ENCODE data around the gene LGI2.
"Not testable (repeated sequence)": the region's sequence is repeated elsewhere in the genome, so short reads cannot be mapped to it uniquely, and the experiment has no call there.

Gene LGI2

DNA sequence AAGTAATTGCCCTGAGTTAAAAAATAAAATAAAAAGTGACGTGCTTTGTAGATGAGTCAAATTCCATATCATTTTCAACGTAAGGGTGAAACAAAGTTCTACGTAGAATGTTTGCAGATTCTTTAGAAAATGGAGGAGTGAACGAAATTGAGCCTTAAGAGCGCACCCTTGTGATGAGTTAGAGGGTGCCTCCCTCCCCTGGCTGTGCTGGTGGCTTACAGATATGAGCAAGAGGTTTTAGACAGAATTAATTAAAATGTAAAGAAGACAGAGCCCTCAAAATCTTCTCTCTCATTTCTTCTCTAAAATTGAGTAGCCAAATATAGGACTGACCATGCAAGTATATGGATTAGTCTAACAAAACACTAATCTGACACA is 30.2 kb upstream of the LGI2 start:
- peaks cover 28% of the 10 kb centered on the region for H3K27me3 Mint-ChIP-seq
- H3K4me3 Mint-ChIP-seq, result no peak overlapping the region

DNA sequence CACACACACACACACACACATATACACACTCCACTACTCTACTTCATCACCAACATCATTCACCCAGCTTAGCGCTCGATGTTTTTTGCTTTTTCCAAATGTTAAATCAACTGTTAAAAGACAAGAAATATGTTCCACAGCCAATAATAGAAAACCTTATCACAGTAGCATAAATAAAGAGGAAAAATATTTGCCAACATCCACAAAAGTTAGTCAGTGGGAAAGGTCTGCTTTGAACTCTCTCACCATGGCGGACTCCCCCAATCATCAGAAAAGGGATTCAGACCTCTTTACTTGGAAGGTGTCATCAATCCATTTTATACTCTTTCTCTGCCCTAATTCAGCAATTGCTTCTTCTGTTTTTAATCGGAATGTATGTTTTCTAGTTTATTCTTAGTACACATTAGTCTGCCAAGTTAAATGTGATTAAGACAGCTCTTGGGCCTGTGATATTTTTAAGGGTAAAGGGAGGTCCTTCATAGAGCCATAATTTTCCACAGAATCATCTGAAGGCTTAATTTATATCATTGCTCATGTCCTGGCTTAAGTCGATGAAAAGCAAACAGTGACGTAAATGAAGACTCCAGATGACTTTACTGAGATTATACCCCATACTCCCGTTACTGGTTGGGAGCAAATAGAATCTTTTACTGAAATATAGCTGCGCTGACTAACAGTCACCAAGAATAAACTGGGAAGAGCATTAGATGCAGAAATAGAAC is 29.7 kb upstream of the LGI2 start:
- Mint-ChIP-seq H3K27me3 (peaks cover 26% of the 10 kb centered on the region), H3K27ac (no peak overlapping the region), H3K9me3 (no peaks in the 10 kb centered on the region), H3K4me3 (no peak overlapping the region), H3K4me1 (ENCODE audit: low read depth) (no peaks in the 10 kb centered on the region), H3K36me3 (ENCODE audit: low read depth) (no peaks in the 10 kb centered on the region)
- no peak for DNase-seq

More for the DNA sequence above, 30.2 kb upstream of the LGI2 start:
- no peaks in the 10 kb centered on the region for H3K9me3 Mint-ChIP-seq
- H3K4me1 Mint-ChIP-seq (ENCODE audit: low read depth), result no peaks in the 10 kb centered on the region
- H3K27ac Mint-ChIP-seq, result no peak overlapping the region
- no peak for DNase-seq
- no peaks in the 10 kb centered on the region for H3K36me3 Mint-ChIP-seq (ENCODE audit: low read depth)

DNA sequence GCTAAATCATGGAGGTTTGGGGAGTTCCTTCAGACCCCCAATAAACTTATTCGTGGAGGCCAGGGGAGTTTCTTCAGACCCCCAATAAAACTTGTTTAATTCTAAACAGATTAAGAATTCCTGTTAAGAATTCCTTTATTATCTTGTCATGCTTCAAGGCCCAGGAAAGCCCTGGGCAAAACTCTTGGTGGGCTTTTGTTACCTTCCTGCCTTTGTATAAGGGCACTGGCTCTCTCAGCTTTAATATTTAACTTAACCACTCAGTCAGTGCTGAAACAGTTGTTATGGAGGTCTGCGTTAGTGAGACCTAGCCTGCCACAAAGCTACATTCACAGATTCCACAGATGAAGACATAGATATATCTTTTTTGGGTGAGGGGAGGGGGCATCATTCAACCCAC is 29.0 kb upstream of the LGI2 start:
- Mint-ChIP-seq H3K9me3 (no peaks in the 10 kb centered on the region), H3K36me3 (ENCODE audit: low read depth) (no peaks in the 10 kb centered on the region), H3K27ac (no peak overlapping the region), H3K27me3 (peaks cover 26% of the 10 kb centered on the region), H3K4me1 (ENCODE audit: low read depth) (no peaks in the 10 kb centered on the region), H3K4me3 (no peak overlapping the region)
- DNase-seq, result no peak

DNA sequence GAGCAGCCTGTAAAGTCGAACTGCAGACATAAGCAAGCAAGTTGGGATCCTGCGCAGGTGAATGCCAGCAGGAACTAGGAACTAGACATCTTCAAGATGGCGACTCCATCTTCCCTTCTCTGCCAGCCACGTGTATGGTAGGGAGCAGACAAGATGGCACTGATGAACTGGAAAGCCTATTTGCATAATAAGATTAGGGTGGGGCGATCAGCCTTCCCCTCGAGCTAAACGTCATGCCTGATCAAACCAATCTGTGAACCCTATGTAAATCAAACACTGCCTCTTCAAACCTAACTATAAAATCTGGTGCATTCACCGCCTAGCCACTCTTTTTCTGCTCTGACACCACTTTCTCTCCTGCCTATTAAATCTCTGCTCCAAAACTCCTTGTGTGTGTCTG is 28.1 kb upstream of the LGI2 start:
- H3K36me3 Mint-ChIP-seq (ENCODE audit: low read depth), result no peaks in the 10 kb centered on the region
- H3K4me3 Mint-ChIP-seq, result no peak overlapping the region
- H3K27ac Mint-ChIP-seq, result no peak overlapping the region
- H3K4me1 Mint-ChIP-seq (ENCODE audit: low read depth), result no peaks in the 10 kb centered on the region
- DNase-seq, result no peak
- H3K9me3 Mint-ChIP-seq, result no peaks in the 10 kb centered on the region
- H3K27me3 Mint-ChIP-seq, result peaks cover 26% of the 10 kb centered on the region

DNA sequence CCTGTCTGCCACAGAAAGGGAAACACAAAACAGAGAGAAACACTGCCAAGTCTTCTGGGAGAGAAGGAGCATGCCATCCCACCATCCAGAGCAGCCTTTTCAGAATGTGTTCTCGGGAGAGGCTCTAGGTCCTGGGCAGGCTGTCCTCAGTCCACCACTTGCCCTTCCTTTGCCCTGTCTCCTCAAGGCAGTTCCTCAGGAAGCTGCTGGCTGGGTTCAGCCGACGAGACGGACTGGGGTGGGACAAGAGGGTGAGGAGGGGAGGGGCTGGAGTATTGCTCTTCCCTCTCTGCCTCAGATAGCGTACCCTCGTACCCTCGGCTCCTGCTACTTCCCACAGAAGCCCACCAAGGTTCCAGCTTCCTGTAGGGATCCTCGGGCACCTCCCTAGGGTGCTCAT is 26.6 kb upstream of the LGI2 start:
- Mint-ChIP-seq H3K4me3 (no peak overlapping the region), H3K4me1 (ENCODE audit: low read depth) (no peaks in the 10 kb centered on the region), H3K27me3 (peaks cover 23% of the 10 kb centered on the region), H3K9me3 (no peaks in the 10 kb centered on the region), H3K27ac (no peak overlapping the region), H3K36me3 (ENCODE audit: low read depth) (no peaks in the 10 kb centered on the region)
- DNase-seq, result no peak

DNA sequence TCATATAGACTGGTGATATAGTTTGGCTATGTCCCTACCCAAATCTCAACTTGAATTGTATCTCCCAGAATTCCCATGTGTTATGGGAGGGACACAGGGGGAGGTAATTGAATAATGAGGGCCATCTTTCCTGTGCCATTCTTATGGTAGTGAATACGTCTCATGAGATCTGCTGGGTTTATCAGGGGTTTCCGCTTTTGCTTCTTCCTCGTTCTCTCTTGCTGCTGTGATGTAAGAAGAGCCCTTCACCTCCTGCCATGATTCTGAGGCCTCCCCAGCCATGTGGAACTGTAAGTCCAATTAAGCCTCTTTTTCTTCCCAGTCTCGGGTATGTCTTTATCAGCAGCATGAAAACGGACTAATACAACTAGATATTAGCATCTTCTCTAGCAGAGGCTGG is 21.3 kb upstream of the LGI2 start:
- H3K4me1 Mint-ChIP-seq (ENCODE audit: low read depth); H3K36me3 Mint-ChIP-seq (ENCODE audit: low read depth); H3K9me3 Mint-ChIP-seq; H3K4me3 Mint-ChIP-seq; DNase-seq; H3K27ac Mint-ChIP-seq: not testable (repeated sequence)
- H3K27me3 Mint-ChIP-seq, result peaks cover 14% of the 10 kb centered on the region

DNA sequence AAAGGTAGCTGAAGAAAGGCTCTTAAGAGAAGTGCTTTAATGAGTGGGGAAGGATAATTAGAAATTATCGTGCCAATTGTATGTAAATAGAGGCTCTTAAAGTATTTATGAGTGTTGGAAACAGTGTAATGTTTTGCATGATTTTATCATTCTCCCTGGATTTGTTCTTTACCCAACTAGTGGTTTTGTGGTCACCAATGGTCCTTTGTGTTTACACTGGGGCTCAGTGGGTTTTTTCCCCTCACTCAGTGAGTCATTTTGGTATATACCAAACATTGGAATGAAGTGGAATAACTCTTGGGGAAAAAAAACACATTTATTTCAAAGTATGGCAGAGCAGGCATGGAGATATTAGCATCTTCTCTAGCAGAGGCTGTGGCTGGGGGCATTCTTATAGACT is 20.8 kb upstream of the LGI2 start:
- no peak overlapping the region for H3K4me3 Mint-ChIP-seq
- no peak for DNase-seq
- no peaks in the 10 kb centered on the region for H3K4me1 Mint-ChIP-seq (ENCODE audit: low read depth)
- H3K27ac Mint-ChIP-seq, result no peak overlapping the region
- H3K27me3 Mint-ChIP-seq, result peaks cover 13% of the 10 kb centered on the region
- H3K9me3 Mint-ChIP-seq, result no peaks in the 10 kb centered on the region
- no peaks in the 10 kb centered on the region for H3K36me3 Mint-ChIP-seq (ENCODE audit: low read depth)

DNA sequence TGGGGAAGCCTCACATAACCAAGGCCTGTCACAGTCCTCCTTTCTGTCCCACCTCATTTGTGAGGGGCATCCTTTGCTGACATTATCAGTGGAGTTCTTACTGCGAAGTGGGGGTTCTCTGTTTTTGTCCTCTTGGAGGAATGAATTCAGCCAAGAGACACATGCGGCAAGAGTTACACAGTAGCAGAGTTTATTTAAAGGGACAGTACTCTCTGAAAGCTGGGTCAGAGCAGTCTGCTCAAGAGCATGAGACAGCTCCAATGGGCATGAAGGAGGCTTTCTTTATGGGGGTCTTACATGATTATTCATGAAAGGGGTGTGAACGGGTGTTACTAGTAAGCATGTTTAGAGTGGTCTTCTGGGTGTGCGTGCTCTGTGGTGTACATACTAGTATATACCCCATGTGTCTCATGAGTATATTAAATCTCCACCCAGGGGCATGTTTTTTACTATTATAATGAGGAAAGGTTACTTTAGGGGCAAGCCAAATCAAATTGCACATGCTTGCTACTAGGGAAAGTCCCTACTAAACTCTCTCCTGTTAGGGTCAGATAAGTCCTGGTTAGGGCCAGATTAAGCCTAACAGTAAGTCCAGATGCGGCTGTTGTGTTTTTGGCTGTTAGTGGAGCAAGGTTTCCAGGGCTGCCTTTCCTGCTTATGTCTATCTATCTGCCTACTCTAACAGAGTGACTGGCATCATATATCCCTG is 19.8 kb upstream of the LGI2 start:
- Mint-ChIP-seq H3K27me3 (peaks cover 14% of the 10 kb centered on the region), H3K9me3 (no peaks in the 10 kb centered on the region), H3K27ac (no peak overlapping the region), H3K4me3 (no peak overlapping the region), H3K4me1 (ENCODE audit: low read depth) (no peaks in the 10 kb centered on the region), H3K36me3 (ENCODE audit: low read depth) (no peaks in the 10 kb centered on the region)
- no peak for DNase-seq

DNA sequence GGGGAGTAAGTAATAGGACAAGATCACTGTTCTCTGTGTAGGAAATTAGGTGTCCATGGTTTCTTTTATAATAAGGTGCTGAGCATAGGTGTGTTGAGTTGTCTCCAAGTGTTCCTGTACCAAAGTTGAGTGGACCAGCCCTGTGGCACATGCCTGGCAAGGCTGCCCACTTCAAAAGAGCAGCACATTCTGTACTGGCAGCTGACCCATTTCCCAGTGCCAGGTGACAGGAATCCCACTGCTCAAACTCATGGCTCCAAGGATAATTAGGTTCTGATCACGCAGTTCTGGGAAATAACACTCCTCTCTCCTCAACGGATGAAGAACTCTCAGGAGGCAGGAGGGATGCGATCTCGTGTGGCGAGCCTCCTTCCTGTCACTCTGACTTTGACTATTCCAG is 12.8 kb upstream of the LGI2 start:
- Mint-ChIP-seq H3K27ac (no peak overlapping the region), H3K4me1 (ENCODE audit: low read depth) (no peaks in the 10 kb centered on the region), H3K4me3 (no peak overlapping the region), H3K27me3 (peaks cover 20% of the 10 kb centered on the region), H3K36me3 (ENCODE audit: low read depth) (no peaks in the 10 kb centered on the region), H3K9me3 (no peaks in the 10 kb centered on the region)
- no peak for DNase-seq

DNA sequence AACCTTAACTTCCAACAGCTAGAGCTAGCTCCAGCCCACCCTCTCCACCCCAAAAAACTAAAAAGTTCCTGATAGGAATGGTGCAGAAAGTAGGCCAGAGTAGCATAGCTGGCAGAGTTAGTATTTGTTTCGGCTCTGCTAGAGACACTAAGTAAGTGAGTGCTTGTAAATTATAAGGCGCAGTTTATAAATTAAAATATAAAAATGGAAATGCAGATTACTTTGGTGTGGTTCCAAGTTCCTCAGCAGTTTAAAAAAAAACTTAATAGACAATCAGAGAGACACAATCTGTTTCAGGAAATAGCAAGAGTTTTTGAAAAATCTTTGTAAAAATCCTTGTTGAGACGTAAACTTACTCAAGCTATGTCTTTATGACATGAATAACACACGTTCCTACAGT is 2.8 kb upstream of the LGI2 start:
- Mint-ChIP-seq H3K36me3 (ENCODE audit: low read depth) (no peaks in the 10 kb centered on the region), H3K9me3 (peaks cover 6% of the 10 kb centered on the region), H3K4me3 (no peak overlapping the region), H3K4me1 (ENCODE audit: low read depth) (peaks cover 6% of the 10 kb centered on the region), H3K27me3 (peaks cover 54% of the 10 kb centered on the region), H3K27ac (no peak overlapping the region)
- no peak for DNase-seq

DNA sequence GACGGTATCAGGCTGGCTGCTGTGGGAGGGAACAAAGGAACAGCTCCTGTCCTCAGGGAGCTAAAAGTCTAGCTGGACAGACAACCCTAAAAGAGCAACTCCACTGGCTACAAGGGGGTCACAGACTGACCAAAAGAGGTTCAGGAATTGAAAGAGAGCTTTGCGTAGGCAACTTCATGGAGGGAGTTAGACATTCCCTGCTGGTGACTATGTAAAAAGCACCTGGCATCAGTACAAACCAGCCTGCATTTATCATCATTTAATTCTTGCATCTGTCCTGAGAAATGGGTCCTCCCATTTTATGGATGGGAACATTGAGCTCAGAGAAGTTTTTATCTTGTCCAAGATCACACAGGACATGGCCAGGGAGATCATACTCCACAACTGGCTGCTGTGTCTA is 1.4 kb upstream of the LGI2 start:
- no peak overlapping the region for H3K4me3 Mint-ChIP-seq
- no peak overlapping the region for H3K27ac Mint-ChIP-seq
- DNase-seq, result no peak
- no peaks in the 10 kb centered on the region for H3K36me3 Mint-ChIP-seq (ENCODE audit: low read depth)
- peaks cover 64% of the 10 kb centered on the region for H3K27me3 Mint-ChIP-seq
- H3K9me3 Mint-ChIP-seq, result peaks cover 6% of the 10 kb centered on the region
- peaks cover 6% of the 10 kb centered on the region for H3K4me1 Mint-ChIP-seq (ENCODE audit: low read depth)

DNA sequence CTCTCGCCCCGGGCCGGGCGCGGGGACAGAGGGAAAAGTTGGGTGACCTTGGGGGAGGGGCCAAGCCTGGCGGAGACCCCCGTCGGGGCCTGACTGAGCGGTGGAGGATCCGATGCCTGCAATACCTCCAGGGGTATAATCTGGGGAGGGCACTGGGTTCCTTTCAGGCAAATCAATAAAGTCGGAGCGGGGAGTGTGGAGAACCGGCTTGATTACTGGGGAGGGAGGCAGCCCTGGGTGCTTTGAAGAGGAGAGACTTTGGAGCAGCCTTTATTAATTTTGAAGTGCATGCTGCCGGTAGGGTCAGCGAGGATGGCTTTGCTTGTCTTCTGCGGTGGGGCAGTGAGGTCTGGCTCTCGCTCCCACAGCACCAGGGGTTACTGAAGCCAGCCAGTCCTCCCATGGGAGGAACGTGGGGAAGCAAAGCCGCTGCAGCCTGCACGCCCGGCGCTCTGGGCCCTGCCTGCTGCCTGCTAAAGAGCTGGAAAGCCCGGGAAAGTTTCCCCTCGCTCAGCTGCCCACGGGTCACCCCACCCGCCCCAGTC is 403 bp upstream of the LGI2 start:
- no peak for DNase-seq
- H3K36me3 Mint-ChIP-seq (ENCODE audit: low read depth), result no peaks in the 10 kb centered on the region
- no peak overlapping the region for H3K27ac Mint-ChIP-seq
- H3K4me1 Mint-ChIP-seq (ENCODE audit: low read depth), result peaks cover 6% of the 10 kb centered on the region
- H3K27me3 Mint-ChIP-seq, result peaks cover 72% of the 10 kb centered on the region
- no peak overlapping the region for H3K4me3 Mint-ChIP-seq
- H3K9me3 Mint-ChIP-seq, result peaks cover 6% of the 10 kb centered on the region

DNA sequence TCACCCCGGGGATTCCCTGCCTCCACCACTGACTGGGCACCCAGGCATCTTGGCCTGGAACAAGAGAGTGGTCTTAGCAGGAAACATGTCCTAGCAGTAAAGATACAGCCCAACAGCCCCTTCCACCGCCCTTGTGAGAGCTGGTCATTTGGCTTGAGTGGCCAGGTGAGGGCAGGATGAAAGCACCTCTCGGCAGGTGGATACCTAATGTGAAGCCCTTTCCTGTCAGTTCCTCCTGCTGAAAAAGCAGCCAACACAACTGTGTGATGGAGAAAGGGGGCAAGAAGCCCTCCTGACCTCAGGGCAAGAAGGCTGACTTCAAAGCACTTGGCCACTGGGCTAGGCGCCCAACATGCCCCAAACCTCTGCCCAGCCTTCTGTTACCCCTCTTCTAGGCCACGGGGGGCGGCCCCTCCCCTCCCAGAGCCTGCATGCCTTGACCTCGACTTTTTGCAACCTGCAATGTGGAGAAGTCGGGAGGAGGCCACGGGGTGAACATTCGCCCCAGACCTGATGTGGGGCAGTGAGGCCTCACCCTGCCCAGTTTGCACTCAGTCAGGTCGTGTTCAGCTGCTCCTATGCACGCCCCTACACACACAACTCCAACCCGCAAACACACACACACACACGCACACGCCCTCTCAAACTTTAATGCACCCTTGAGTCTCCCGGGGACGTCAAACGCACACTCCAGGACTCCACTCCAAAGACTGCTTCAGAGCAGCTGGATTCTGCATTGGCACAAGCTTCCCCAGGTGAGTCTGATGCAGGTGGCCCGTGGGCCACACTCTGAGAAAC is 1.1 kb downstream of the LGI2 start:
- Mint-ChIP-seq H3K27ac (no peak overlapping the region), H3K4me1 (ENCODE audit: low read depth) (peaks cover 6% of the 10 kb centered on the region), H3K9me3 (peaks cover 6% of the 10 kb centered on the region), H3K4me3 (no peak overlapping the region), H3K27me3 (peaks cover 75% of the 10 kb centered on the region), H3K36me3 (ENCODE audit: low read depth) (no peaks in the 10 kb centered on the region)
- no peak for DNase-seq

DNA sequence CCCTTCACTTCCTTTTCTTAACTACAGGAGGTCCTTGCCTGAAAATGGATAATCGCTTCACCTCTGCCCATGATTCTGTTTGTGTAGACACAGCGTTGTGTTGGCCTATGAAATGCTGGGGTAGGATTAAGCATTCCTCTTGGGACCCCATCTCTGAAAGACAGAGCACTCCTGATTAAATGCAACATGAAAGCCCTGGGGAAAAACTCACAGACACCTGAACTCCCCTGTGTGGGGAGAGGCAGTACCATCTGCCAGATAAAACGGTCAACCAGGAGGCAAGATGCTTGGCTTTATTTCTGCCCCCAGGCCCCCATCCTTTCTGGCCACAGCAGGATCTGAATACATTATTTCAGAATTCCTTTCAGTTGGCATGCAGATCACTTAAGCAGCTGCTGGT is 1.9 kb downstream of the LGI2 start:
- no peak overlapping the region for H3K4me3 Mint-ChIP-seq
- DNase-seq, result no peak
- peaks cover under 1% of the 10 kb centered on the region for H3K9me3 Mint-ChIP-seq
- peaks cover 78% of the 10 kb centered on the region for H3K27me3 Mint-ChIP-seq
- no peak overlapping the region for H3K27ac Mint-ChIP-seq
- H3K36me3 Mint-ChIP-seq (ENCODE audit: low read depth), result no peaks in the 10 kb centered on the region
- peaks cover 6% of the 10 kb centered on the region for H3K4me1 Mint-ChIP-seq (ENCODE audit: low read depth)

DNA sequence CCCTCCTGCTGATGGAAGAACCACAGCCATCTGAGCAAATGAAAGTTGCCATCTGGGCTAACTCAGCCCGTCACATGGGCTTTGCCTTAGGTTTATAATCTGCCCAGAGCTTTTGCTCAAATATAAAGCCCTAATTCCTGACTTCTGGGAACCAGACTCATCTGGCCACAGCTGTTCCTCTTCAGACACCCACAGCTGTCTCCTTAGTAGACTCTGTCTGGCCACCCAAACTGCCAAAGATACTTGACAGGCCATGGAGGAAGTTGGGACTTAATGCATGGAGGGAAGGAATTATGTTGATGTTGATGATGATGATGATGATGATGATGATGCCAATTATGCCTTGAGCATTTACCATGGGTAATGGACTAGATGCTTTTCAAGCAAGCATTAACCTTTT is 8.0 kb downstream of the LGI2 start:
- Mint-ChIP-seq H3K27ac (no peak overlapping the region), H3K9me3 (no peaks in the 10 kb centered on the region), H3K36me3 (ENCODE audit: low read depth) (no peaks in the 10 kb centered on the region), H3K4me1 (ENCODE audit: low read depth) (no peaks in the 10 kb centered on the region), H3K4me3 (no peak overlapping the region), H3K27me3 (peaks cover 50% of the 10 kb centered on the region)
- DNase-seq, result no peak
